HG02623 (cell line): ENCODE data around the gene HPGD.
"Not testable (repeated sequence)": the region's sequence is repeated elsewhere in the genome, so short reads cannot be mapped to it uniquely, and the experiment has no call there.

Experiments
- ATAC-seq: cut with Tn5 transposase; IDR thresholded peaks from one replicate; pipeline ENCODE4 v1.9.1; 2021; ENCODE audit warnings: moderate library complexity; ENCODE audit not compliant: unreplicated experiment

HPGD gene

DNA sequence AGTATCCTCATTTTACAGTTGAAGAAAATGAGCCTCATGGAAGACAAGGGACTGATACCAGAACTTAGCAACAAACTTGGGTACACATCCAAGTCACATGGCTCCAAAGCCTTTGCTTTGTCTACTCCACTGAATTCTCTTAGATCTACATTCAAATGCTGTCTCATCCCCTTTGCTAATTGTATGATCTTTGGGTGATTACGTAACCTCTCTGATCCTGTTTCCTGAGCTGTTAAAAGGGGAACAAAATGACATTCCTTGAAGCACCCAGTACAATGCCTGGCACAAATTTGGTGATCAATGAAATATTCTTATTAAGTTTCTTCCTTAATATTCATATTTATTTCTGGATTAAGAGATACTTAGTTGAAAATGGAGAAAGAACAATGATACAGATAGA is 5.9 kb upstream of the HPGD start:
- no peak for ATAC-seq

DNA sequence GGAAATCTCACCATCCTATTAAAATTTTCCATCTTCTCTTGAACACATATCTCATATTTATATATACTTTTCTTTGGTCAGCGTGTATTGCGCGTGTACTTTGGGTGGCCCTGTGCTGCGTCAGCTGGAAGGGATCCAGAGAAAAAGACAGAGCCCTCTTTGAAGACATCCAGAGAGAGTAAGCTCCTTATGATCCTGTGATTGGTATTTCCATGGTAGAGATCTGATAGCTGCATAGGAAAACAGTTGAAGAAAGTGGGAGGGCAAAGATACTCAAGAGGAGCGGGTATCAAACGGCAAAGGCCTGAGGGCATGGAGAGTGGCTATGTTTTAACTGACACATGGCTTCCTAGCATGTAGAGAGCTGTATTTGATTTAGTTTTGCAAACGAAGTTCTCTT is 4.4 kb upstream of the HPGD start:
- no peak for ATAC-seq

- no peak for ATAC-seq
These were observed 2.0 kb upstream of the HPGD start for GRCh38 chr4:174524242-174524641.

- ATAC-seq: no peak
These were observed 871 bp upstream of the HPGD start for GRCh38 chr4:174523025-174523693.

DNA sequence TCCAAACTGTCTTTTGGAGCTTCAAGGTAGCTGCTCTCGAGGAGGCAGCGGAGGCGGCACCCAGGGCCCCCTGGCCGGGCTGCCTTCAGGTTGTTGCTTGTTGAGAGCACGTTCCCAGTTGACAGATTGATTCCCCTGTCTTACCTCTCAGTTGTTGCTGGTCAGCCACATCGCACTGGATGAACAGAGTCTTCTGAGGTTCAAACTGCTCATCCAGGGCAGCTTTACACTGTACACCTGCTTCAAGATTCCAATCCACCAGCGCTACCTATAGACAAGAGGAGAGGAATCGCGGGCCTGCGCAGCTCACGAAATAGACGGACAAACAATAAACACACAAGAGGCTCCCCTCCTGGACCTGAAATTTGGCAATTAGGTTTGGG is 497 bp downstream of the HPGD start:
- ATAC-seq: peak; percentile 31

GRCh38 chr4:174520660-174521059 is 1.6 kb downstream of the HPGD start:
- no peak for ATAC-seq

DNA sequence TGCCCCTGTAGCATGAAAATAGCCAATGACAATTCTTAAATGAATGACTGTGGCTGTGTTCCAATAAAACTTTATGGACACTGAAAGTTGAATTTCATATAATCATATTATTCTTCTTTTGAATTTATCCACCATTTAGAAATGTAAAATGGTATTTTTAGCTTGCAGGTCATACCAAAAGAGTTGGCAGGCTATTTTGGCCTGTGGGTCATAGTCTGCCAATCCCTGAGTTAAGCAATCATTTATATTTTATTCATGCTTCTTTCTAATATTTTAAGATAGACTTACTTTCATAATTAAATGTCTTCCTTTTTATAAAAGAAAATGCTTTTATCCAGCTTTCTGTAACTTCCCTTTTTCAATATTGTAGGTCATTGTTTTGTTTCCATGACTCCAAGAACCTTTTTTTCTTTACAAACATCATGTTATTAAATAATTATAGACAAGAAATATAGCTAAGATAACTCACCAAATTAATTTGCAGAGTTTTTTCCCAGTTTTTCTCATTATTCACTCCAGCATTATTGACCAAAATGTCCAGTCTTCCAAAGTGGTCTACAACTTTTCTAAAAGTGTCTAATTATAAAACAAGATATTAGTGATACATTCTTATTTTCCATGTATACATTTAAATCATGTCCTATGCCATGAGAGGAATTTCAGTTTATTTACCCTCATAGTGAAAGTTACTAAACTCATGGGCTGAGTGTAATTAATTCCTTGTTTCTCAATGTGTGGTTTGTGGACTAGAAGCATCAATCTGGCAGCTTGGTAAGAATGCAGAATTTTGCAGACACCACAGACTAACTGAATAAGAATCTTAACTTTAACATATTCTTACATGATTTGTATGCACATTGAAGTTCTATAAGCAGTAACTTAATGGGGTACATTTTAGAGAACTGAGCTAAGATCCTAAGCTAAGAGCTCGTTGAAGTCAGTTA is 4.5 kb downstream of the HPGD start:
- ATAC-seq: no peak

DNA sequence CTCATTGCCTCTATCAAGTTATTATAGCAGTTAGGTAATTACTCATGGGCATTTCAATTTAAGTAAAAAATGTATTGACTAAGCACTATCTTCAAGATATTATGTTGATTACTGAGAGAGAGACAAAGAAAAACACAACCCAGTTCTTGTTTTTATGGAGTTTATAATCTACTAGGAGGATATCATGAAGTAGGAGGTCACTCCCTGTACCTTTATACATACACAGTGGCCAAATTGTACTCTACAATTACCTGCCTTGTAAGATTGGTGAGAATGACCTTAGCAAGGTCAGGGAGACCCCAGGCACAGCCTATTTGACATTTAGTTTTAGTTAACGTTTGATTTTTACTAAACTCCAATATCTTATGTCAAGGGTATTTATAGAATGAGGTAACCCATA is 5.5 kb downstream of the HPGD start:
- no peak for ATAC-seq

GRCh38 chr4:174516345-174516744 is 5.9 kb downstream of the HPGD start:
- no peak for ATAC-seq

GRCh38 chr4:174512745-174513144 is 9.5 kb downstream of the HPGD start:
- ATAC-seq: no peak

- ATAC-seq: no peak
These were observed 16.4 kb downstream of the HPGD start for GRCh38 chr4:174505892-174506291.

GRCh38 chr4:174505007-174505406 is 17.3 kb downstream of the HPGD start:
- no peak for ATAC-seq

DNA sequence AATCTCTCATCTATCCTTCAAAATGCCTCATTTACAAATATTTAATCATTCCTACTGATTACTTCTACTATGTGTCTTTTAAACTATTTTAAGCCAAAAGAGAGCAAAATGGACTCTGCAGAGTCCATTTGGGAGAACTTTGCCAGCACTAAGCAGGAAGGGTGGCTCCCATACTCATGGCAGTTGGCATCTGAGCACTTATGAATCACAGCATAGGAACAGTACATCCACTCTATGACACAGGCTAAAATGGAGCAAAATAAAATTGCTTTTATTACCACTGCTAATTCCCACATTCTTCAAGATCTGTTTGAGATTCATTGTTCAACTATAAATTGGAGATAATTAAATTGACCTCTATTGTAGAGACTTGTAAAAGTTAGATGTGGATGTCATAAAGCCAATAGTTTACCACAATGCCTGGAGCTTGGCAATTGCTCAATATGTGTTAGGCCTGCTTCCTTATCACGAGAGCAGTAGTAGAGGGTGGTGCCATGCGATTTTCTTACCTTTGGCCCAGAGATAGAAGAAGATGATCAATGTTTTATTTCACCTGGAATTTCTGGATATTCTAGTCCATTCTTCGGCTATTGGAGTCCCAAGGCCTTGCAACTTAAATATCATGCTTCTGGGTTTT is 19.1 kb downstream of the HPGD start:
- ATAC-seq: no peak

DNA sequence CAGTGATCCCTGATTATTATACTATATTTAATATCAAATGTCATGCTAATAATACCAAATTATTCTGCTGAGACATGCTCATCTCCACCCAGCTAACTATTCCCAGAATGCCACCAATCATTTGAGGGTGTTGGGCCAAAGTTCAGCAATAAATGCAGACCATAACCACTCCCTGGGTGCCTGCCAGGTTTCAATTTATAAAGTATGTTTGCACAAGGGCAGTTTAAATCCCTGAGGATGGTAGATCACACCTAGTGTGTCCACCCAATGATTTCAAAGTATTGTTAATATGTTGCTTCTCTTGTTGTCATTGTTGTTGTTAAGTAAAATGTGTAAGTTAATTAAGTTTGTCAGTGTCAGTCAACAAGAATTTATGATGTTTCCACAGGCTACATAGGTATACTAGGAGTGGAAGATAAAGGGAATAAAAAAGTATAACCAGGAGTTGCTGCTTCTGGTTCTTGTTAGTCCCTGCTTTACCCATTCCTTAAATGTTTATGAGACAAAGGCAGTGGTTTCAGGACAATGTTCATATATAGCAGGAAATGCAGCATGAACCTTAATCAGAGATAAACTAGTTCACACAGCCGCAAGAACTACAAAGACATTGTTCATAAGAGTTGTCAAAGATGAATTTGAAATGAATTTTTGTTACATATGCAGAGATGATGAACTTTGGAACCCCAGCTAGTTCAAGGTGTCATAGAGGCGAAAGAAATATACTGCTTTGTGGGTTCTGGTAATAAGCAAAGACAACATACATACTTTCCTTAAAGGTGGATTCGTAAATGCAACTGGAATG is 25.5 kb downstream of the HPGD start:
- ATAC-seq: no peak

DNA sequence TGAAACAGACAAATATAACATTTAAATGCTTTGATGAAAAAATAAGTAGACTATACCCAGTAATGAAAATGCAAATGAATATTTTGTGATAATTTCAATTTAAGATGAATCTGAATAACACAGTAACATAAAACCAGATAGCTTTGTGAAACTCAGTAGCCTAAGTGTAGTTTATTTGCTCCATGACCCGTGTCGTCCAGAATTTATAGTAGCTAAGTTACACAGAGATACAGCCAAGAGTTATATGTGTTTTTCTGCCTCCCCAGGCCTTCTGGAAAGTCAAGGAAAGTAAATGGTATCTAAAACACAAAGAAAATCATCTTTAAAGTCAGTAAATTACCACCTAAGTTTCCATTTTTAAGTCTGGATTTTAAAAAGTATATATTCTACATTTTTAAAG is 26.7 kb downstream of the HPGD start:
- no peak for ATAC-seq

- no peak for ATAC-seq
These were observed 27.6 kb downstream of the HPGD start for GRCh38 chr4:174494726-174495125.

- ATAC-seq: no peak
These were observed 28.1 kb downstream of the HPGD start for GRCh38 chr4:174494146-174494545.

DNA sequence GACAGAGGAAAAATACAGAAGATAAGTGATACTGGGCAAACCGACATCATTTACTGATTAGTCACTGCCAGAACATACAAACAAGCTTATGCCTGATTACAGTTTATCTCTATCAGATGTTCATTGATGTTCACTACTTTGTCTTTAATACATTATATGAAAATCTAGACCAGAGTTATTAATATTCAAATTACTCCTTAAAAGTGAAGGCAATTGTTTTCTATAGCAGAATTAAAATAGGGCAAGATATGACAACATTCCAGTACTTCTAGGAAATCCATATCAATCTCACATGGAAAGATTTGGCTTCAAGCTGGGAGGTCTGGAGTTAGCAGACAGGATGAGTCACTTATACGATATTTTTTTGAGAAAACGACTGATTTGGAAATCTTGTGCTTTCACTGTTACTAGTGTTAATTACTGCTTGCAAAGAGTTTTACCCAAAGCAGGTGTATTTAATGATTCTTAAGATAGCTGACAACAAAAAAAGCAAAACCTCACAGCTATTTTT is 31.8 kb downstream of the HPGD start:
- no peak for ATAC-seq

- not testable (repeated sequence) for ATAC-seq
These were observed 33.9 kb downstream of the HPGD start for GRCh38 chr4:174488368-174488767.

GRCh38 chr4:174485025-174485424 is 37.3 kb downstream of the HPGD start:
- ATAC-seq: no peak

DNA sequence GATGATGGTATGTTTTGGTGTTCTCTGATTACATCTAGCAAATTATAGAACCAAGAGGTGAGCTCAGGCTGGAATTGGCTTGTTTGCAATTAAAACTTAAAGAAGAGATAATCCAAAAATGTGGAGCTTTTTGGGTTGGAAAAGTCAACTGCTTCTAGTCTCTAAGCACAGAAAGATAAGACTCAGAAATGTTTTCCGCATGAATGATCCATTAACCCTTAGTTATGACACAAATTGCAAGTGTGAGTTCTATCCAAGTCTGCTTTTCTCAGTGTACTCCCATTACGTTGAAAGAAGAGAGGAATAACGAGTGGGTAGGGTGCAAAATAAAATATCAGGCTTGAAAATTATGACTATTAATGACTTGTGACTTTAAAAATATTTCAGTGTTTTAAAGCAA is 38.5 kb downstream of the HPGD start:
- no peak for ATAC-seq
